HG03342 (cell line): ENCODE measurements around the gene CYLD.

Source experiments
- ATAC-seq: cut with Tn5 transposase; IDR thresholded peaks from one replicate; pipeline ENCODE4 v1.9.1; 2021; ENCODE audit warnings: mild to moderate bottlenecking, moderate library complexity; ENCODE audit not compliant: unreplicated experiment

The CYLD gene

GRCh38 chr16:50737420-50737959, 4.4 kb upstream of the CYLD start:
- no peak for ATAC-seq

- ATAC-seq = no peak
Observed at GRCh38 chr16:50739031-50739430, 2.9 kb upstream of the CYLD start.

GRCh38 chr16:50740736-50741135, 1.1 kb upstream of the CYLD start:
- ATAC-seq = no peak

GRCh38 chr16:50741225-50741780, 583 bp upstream of the CYLD start:
- ATAC-seq = no peak

GRCh38 chr16:50742576-50743200, 802 bp downstream of the CYLD start:
- no peak for ATAC-seq

- no peak for ATAC-seq
Observed at GRCh38 chr16:50743581-50744225, 1.8 kb downstream of the CYLD start.

GRCh38 chr16:50744881-50745280, 3.0 kb downstream of the CYLD start:
- no peak for ATAC-seq

GRCh38 chr16:50745940-50746339, 4.1 kb downstream of the CYLD start:
- no peak for ATAC-seq

GRCh38 chr16:50747207-50747956, 5.5 kb downstream of the CYLD start:
- peak; percentile 49 for ATAC-seq

GRCh38 chr16:50751528-50751927, 9.6 kb downstream of the CYLD start:
- no peak for ATAC-seq

- ATAC-seq = no peak
Observed at GRCh38 chr16:50752471-50753235, 10.8 kb downstream of the CYLD start.

GRCh38 chr16:50756473-50756872, 14.6 kb downstream of the CYLD start:
- ATAC-seq = no peak

GRCh38 chr16:50761267-50761666, 19.4 kb downstream of the CYLD start:
- ATAC-seq = no peak

- no peak for ATAC-seq
Observed at GRCh38 chr16:50762241-50762640, 20.4 kb downstream of the CYLD start.

- ATAC-seq = no peak
Observed at GRCh38 chr16:50763211-50763610, 21.3 kb downstream of the CYLD start.

GRCh38 chr16:50765260-50765659, 23.4 kb downstream of the CYLD start:
- ATAC-seq = no peak

GRCh38 chr16:50765861-50766260, 24.0 kb downstream of the CYLD start:
- ATAC-seq = no peak

- ATAC-seq = no peak
Observed at GRCh38 chr16:50767197-50767596, 25.3 kb downstream of the CYLD start.

GRCh38 chr16:50771366-50771765, 29.5 kb downstream of the CYLD start:
- no peak for ATAC-seq

- ATAC-seq = no peak
Observed at GRCh38 chr16:50774405-50774804, 32.5 kb downstream of the CYLD start.

GRCh38 chr16:50774960-50775359, 33.1 kb downstream of the CYLD start:
- no peak for ATAC-seq
